NCI-H748 treated with DMSO at 0.1 percent for 48 hours (cell line): ENCODE measurements around the gene MTA3.

Experiments used
- DNase-seq: peaks from one replicate; lab custom pipeline; 2025; lab: John Stamatoyannopoulos, UW

The MTA3 gene

DNA sequence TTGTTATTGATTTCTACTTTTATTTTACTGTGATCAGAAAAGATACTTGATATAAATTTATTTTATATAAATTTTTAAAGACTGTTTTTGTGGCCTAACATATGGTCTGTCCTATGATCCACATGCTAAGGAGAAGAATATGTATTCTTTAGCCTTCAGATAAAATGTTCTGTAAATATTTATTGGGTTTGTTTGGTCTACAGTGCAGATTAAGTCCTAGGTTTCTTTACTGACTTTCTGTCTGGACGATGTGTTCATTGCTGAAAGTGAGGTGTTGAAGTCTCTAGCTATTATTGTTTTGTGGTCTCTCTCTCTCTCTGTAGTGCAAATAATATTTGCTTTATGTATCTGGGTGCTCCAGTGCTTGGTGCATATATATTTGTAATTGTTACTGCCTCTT is 165.4 kb downstream of the MTA3 start:
- DNase-seq = no peak

DNA sequence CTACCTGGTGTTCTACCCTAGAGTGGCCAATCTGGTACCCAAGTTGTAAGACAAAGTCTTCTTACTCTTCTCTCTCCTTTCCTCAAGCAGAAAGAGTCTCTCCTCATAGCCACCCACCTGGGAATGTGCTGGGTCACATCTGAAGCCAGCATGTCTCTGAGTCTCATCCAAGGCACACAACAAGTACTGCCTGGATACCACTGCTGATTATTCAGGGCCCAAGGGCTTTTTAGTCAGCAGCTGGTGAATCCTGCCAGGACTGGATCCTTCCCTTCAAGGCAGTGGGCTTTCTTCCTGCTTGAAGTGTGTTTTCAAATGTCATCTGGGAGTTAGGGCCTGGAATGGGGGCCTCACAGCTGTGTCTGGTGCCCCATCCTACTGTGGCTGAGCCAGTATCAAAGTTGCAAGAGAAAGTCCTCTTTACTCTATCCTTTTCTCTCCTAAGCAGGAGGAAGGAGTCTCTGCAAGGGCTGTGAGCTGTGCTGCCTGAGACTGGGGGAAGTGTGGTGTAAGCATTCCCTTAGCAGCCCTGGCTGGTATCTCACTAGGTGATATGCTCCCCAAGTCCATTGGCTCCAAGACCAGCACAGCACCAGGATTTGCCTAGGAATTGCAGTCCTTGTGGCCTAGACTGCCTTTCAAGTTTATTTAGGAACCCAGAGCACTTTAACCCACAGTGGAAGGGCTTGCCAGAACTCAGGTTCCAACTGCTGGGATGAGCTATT is 168.3 kb downstream of the MTA3 start:
- no peak for DNase-seq

DNA sequence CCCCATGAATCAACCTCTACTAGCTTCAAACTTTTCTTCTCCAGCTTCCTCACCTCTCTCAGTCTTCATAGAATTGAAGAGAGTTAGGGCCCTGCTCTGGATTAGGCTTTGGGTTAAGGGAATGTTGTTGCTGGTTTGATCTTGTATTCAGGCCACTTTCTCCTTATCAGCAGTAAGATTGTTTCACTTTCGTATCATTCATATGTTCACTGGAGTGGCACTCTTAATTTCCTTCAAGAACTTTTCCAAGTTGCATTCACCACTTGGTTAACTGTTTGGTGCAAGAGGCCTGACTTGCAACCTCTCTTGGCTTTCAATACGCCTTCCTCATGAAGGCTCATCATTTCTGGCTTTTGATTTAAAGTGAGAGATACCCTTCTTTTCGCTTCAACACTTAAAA is 172.7 kb downstream of the MTA3 start:
- no peak for DNase-seq

DNA sequence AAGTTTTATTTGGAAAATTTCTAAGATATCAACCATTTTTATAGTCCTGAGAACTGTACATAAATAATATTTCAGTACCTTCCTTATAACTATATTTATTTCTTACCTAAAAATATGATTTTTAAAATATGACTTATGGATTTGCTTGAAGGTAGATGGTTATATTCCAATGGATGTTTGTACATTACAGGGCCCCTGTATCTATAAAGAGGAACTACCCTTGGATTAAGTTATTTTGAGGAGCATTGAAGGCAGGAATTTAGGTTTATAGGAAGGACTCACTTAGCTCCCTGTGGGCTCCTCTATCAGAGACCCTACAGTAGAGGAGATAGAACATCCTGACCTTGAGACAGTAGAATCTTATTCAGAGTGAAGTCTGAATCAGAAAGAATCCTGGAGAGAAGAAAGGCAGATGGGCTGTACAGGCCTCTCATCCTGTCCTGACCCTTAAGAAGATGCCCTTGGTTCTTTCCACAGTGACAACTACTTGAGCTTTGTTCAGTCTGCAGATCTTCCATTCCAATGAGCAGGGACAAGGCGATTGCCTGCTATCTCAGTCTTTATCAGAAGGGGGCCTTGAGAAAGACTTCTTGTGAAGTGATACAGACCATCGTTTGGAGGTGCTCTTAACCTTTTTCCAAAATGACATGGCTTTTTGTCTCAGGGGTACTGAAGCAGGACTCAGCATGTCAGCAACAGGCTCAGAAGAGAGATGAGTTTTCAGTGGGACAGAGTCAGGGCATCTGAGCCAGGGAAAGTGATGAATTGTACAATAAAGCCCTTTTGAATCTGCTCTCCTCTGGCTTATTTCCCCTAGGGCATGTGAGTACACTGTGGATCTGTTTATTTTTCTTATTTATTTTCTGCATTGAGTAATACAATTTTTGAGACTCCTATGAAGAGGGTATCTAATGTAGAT is 174.6 kb downstream of the MTA3 start:
- DNase-seq = no peak

DNA sequence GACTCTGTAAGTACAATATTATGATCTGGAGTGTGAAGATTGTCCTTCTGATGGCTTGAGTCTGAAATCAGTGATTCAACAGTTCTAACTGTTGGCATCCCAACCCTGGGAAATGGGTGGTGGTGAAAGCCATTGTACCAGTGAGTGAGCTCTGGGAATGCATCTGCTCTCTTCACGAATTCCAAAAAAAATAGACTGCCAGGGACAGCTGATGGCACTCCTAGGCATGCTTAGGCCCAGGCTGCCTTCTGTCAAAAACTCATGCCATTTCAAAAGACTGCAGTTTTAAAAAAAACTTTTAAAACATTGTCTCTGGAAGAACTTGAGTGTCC is 175.2 kb downstream of the MTA3 start:
- DNase-seq = no peak

DNA sequence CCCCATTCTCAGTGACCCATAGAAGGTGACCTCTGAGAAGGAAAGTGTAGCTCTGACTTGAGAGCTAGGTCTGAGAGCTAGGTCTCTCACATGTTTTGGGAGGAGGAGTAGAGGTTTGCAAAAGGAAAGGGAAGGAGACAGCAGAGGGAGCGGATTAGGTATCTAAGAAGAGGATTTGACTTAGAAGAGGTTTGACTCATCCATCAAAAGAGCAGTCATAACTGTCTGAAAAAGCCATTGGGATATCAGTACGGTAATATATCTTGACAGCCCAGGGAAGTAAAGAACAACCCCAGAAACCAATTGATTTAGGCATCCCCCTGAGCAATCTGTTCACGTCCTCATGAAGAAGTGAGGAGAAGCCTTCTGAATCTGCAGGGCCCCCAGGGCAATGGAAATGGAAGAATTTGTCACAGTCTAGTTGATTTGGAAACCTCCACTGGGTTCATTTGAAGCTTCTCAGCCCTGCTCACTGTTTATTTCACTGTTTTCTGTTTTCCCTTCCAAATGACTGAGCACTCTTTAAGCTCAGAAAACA is 176.2 kb downstream of the MTA3 start:
- DNase-seq = no peak

DNA sequence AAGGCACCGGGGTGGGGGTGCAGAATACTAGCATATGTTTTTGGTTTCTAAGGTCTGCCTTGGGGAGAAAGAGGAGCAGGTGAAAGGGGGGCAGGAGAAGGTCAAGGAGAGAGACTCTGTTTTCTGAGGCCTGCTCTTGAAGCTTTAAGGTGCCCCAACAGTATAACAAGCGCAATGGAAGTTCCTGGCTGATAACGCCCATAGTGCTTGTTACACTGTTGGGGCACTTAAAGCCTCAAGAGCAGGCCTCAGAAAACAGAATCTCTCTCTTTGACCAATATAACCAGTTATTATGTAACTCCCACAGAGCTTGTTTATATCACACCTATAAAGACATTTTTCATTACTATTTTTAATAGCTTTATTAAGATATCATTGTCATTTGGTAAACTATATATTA is 179.0 kb downstream of the MTA3 start:
- DNase-seq = no peak

DNA sequence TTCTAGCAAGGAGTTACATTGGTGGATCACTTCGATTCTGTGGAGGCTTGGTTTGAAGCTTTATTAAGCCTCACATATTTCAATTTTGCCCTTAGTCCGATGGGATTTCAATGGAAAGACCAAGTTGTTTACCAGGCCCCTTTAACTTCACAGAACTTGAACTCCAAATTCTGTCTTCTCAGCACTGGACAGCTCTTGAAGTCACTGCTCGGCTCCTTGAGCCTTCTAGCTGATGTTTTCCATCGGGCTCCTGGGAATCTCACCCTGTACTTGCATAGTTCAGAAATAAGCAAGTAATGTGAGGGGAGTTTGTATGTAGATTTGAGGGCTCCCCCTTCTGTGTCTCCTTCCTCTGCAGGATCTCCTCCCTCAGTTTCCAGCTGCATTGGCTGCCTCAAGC is 180.4 kb downstream of the MTA3 start:
- no peak for DNase-seq

DNA sequence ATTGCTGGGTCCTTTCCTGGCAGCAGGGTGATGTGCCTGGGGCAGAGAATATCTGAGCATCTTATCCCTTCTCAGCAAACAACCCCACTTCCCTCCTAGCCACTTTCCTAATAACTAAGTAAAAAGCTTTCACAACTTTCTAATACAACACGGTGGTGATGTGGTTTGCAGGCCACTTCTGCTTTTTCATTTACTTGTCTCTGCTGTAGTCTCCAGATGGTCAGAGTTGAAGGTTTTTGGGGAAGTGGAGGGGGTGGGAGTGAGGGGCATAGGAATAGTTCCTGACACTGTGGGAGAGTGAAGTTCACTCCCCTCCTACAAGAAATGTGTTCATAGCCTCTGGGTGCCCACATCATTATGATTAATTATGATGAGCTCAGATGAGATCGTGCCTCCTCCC is 183.9 kb downstream of the MTA3 start:
- no peak for DNase-seq

DNA sequence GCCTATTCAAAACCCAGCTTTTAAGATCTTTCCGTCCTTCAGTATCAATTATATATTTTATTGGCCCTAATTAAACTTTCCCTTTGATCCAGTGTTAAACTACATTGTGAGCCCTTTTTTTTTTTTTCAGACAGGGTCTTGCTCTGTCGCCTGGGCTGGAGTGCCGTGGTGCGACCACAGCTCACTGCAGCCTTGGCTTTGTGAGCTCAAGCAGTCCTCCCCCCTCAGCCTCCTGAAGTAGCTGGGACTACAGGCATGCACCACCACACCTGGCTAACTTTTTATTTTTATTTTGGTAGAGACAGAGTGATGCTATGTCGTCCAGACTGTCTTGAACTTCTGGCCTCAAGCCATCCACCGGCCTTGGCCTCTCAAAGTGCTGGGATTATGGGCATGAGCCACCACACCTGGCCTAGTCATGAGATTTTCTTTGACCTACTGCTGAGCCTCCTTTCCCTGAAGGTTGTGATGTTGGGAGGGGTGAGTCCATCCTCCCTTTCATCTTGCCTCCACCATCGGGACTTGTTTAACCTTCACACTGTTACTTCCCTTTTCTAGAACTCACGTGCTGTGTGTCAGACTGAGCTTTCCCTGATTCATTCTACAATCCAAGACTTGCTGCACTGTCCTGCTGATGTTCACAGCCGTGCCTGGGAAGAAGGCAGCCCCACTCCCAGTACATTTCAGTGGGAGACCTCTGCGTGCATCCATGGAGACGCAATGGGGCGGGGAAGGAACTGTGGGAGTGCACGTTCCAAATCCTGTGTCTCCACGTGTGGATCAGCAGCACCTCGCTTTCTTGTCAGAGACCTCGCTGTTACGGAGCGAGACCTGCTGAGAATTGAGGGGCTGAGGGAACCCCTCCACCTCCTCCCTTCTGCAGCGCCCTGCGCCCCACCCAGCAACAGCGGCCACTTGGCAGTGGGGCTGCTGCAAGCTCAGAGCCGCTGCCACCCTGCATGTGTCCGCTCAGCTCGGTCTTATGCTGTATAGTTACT is 184.7 kb downstream of the MTA3 start:
- DNase-seq = no peak

DNA sequence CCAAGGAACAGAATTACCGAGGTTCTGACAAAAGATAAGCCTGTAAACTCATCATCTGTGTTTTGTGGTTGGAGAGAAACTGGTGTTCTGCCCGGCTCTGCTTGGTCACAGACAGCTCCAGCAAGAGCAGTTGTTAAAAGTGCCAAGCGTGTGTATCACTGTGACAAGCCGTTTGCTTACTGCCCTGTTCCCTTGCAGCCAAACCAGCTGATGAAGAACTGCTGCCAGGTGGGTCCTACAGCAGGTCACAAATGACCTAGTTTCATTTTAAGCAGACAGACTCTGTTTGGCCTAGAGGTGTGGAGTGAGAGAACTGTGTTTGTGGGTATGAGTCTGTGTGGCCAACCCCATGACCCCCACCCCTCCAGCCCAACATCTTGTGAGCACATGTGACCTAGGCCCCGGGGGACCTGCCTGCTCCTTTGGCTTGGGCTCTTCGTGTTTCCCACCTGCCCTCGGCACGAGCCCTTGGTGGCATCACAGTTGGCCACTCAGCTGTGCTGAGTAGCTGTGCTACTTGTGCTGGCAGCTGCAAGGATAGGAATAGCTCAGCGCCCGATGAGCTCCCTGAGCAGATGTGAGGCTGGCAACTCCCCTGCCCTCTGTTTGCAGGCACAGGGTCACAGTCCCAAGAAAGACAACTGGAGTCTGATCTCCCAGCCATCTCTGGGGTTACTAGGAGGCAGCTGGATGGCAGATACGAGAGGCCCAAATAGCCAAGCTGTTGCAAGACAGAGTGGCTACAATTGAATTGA is 185.8 kb downstream of the MTA3 start:
- DNase-seq = no peak

DNA sequence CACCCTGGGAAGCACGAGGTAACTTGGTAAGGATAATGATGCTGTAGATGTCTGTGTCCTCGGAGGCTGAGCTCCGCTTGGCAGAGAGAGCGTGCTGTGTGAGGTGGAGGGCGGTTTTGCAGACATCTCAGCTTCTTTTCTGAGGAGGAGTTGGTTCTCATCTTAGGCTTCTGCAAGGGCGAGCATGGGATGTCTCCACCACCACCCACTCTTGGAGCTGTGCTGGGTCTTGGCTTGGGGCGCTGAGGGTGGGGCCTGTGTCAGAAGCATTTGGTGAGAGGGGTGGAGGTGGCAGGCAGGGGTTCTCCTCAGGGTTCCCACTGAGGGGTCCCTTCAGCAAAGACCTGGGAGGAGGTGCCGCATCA is 186.3 kb downstream of the MTA3 start:
- no peak for DNase-seq

DNA sequence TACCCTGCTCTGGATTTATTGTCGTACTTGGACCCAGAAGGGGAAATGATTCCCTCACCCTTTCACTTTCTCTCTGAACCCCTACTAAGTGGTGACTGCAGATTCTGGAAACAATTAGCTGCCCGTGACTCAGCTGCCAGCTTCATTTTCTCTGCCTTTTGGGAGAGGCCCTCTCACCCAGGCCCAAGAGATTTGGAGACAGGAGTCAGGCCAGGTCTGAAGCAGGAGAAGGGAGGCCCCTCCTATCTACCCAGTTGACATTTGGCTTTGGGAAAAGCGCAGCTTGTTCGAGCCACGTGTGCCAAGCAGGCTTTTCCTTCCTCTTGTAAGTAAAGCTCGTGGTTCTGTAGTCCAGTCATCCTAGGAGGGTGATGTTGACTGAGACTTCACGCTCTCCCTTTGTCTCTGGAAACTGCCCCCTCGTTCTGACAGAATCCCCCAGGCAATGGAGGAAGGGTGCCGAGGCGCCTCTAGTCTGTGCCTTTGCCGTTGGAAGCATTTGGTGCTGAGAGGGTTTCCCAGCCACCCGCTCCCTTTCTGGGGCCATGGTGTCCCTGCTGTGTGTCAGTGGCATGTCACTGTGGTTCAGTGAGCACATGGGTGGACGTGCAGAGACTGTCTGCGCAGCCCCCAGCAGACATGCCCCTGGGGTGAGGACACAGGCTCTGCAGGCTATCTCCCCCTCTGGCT is 186.9 kb downstream of the MTA3 start:
- DNase-seq = no peak

DNA sequence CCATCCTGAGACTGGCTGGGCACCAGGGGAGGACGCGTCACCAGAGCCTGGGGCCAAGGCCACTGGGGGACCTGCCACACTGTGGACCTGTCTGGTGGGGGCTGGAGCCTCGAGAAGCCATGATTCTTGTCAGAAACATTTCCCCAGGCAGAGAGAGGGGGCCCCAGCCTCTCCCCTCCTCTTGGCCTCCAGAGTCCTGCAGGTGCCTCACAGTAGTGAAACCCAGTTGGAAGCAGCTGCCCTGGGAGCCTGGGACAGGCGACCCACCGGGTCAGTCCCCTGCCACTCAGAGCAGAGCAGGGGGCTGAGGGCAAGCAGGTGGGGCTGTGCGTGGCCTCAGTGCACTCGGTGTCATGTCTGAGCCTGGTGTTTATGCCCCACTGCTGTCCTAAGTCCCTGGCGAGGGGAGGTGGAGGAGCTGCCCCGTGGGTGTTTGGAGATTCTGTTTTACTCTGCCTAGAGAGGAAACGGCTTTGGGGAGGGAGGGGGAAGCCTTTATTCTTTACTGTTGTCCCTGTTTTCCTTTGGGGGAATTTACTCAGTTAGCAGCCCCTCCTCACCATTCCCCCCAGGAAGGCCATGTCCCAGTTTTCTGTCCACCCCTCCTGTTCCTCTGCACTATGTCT is 187.8 kb downstream of the MTA3 start:
- DNase-seq = no peak

DNA sequence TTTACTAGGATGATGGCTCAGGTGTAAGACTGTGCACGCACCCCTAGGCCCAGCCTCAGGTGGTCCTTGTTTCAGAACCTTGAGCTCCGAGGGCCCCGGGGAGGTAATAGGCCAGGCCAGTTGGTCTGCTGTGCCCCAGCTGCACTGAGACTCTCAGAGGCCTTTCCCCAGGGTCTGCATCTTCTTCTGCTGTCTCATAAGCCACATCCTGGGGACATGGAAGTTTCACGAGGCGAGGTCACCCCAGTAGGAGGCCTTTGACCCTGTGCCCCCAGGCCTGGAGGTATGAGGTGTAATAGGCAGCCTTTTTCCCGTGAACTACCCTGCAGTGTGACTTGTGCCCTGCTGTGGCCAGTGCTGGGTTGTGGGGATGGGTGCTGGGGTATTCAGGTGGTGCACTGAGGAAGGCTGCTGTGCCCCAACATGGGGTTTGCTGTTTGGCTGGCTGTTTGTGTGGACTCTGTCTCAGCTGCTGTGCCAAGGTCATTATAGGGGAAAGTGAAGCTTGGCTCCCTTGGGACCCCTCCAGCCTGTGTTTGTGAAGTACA is 188.6 kb downstream of the MTA3 start:
- no peak for DNase-seq

DNA sequence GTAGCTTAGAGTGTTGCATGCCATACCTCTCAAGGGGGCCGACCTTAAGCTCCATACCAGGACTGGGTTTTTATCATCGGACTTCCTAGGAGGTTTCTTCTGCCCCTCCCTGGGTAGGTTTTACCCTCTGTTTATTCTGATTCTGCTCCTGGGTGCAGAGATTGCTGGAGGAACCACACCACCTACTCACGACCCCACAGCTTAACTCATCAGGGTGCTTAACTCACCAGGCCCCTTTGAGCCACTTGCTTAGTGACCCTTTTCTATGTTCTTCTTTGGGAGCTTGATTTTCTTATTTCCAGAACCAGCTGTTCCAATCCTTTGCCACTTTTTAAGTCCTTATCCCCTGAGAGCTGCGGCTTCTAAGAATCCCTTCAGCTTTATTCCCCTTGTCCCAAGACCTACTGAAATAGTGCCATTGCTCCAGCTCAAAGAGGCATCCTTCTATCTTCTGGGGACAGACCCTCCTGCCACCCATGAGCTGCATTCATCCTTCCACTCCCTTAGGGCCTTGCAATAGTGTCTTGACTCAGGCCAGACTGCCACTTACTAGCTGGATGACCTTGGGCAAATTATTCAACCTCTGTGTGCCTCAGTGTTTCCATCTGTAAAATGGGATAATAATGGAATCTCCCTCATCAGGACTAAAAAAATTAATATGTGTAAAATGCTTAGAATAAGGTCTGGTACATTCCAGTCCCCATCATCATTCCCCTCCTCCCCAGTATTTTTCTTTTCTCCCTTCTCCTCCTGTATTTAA is 189.7 kb downstream of the MTA3 start:
- no peak for DNase-seq

DNA sequence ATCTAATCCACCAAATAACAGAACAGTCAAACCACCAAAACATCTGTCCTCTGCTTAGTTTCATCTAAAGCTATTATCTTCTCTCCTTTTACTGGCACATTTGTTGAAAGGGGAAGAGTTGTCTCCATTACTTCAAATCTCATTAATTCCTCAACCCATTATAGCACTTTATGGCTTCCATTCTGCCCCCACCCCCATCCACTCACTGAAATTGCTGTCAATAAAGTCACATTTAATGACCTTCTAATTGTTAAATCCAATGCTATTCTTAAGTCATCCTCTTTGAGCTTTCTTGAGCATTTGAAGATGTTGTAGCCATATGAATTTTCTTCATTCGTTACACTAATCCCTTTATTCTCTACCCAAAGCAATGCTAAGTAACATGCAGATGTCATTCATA is 190.3 kb downstream of the MTA3 start:
- no peak for DNase-seq

DNA sequence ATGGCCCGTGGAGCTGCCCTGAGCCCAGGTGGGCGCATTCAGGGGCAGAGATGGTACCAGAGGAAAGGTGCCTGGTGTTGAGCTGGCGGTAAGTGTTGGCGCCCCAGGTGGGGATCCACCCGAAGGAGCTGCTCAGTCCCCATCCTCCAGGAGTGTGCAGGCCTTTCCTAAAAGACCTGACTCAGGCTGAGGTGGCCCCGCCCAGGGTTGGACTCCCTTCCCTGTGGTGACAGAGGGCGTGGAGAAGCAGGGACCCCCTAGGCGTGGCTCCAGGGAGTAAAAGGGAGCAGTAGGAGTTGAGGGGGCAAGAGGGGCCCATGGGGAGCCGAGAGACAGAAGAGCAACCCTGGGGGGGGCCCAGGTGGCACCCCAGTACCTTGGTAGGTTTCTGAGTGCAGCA is 193.1 kb downstream of the MTA3 start:
- DNase-seq = no peak

DNA sequence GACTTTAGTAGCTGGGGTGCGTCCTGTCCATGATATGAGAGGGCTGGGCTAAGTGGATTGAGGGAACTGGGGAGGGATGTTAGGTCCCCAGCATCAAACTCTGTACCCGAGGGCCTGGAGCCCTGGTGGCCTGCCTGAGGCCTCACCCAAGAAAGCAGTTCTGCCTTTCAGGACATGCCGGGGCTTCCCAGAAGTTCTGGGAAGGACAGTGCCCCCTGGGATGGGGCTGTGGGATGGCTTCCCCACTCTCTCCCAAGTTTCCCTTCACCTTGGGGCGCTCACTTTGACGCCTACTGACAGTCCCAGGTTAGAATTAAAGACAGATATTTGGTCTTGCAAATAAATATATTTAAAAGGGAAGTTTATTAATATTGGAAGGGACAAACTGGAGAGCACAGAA is 193.7 kb downstream of the MTA3 start:
- DNase-seq = no peak
